NCI-H2029 (cell line): ENCODE results near the gene LENEP.

ENCODE experiments used
- DNase-seq: peaks from one replicate; lab custom pipeline; 2025; lab: John Stamatoyannopoulos, UW

LENEP gene

DNA sequence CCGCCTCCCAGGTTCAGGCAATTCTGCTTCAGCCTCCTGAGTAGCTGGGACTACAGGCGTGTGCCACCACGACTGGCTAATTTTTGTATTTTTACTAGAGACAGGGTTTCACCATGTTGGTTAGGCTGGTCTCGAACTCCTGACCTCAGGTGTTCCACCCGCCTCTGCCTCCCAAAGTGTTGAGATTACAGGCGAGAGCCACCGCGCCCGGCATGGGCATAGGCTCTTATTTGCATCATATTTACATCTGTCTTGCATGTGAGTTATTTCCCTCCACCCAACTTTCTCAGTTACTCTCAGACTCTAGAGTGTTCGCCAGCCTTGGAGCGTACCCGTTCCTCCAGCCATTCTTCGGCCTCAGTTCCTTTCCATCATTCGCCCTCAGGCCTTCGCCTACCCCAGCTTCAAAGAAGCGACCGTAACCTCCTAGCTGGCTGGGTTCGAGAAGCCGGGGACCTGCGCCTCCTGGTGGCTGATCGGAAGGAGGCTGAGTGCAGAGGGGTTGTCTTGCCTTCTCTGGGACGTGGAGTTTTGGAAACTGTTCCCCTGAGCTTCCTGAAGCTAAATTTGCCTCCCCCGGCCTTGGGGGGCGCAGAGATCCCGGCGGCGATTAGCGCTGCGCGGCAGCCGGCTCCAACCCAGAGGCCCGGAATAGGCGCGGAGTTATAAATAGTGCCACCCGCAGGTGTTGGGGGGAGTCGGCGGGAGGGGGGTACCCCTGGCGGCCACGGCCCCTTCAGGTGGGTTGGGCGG lies 5.6 kb downstream of the LENEP start:
- DNase-seq: peak; percentile 22

DNA sequence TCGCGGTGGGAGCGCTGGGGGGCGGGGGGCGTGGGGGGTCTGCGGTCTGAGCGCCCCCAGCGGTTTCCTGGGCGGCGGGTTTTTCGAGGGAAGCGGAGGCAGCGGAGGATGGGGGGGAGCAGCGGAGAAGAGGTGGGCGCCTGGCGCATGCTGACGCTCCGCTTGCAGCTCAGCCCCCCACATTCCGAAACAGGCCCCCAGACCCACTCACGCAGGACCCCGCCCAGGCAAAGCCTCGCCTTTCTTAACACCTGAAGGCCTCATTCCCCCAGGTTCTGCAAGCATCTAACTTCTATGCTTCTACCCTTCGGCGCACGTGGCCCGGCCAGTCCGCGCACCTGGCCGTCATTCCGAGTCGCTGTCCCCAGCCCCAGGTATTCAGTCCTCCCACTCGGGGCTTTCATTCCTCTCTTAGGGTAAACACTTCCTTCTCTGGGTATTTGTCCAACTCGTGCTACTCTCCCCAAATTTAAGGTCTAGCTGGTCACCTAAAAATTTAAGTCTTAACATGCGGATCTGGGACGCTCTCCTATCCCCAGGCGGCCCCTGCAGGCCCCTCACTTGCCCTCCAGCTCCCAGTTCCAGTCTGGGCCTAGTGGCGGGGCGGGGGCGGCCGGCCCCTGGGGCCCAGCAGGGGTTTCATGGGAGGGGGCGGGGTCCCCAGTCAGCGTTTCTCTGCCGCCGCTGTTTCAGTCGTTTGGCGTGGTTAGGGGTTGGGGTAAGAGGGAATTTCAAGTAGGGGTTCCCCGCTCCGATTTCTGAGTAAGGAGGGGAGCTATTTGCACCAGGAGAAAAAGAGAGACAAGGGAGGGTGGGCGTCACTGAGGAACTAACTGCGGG lies 6.4 kb downstream of the LENEP start:
- DNase-seq: peak; percentile 50

DNA sequence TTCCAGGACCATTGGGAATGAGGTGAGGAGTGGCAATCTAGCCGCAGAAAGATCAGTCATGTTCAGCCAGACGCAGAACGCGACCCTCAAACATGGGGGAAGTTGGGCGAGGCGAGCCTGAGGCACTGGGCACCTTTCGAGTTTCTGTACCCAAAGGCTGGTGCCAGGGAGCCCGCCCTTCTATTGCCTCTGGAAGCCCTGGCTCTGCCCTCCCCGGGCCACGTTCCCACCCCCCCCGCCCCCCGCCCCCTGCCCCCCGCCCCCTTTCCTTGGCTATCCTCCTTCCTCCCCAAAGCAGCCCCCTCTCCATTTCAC lies 7.0 kb downstream of the LENEP start:
- DNase-seq: no peak

DNA sequence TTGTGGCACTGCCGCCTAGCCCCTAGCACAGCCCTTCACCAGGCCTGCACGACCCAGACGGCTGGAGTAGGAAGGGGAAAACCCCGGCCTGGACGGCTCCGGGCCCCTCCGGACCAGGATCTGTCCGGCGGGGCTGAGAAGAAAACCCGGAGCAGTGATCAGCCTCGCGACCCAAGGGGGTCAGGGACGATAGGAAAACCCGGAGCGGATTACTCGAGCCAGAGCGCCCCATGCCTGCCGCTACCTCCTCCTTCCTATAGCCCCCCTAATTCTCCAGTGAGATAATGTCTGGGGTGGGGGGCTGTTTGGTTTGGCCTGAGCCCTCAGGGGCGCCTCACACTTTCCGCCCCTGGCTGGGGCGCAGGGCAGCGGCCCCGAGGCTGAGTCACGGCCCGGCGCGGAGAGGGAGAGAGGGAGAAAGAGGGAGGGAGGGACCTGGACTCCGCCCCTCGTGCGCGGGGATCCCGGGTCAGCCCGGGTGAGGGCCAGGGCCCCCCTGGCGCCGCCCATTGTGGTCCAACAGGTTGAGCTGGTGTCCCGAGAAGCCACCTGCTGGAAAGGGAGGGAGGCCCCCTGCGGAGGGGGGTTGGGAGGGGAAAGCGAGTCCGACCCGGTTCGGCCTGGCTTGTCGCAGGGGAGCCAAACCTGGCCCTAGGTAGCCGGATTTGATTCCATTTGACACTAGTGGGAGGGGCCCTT lies 7.5 kb downstream of the LENEP start:
- peak; percentile 90 for DNase-seq

DNA sequence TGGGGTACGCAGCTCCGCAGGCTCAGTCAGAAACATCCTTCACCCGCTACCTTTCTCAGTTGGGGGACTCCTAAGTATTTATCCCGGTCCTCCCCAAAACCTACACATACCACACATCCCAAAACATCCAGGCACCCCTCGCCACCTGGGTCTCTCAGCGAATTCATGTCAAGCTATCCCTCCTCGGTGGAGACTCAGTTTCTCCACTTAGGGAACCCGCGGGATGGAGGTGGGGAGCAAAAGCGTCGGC lies 8.0 kb downstream of the LENEP start:
- DNase-seq: no peak

DNA sequence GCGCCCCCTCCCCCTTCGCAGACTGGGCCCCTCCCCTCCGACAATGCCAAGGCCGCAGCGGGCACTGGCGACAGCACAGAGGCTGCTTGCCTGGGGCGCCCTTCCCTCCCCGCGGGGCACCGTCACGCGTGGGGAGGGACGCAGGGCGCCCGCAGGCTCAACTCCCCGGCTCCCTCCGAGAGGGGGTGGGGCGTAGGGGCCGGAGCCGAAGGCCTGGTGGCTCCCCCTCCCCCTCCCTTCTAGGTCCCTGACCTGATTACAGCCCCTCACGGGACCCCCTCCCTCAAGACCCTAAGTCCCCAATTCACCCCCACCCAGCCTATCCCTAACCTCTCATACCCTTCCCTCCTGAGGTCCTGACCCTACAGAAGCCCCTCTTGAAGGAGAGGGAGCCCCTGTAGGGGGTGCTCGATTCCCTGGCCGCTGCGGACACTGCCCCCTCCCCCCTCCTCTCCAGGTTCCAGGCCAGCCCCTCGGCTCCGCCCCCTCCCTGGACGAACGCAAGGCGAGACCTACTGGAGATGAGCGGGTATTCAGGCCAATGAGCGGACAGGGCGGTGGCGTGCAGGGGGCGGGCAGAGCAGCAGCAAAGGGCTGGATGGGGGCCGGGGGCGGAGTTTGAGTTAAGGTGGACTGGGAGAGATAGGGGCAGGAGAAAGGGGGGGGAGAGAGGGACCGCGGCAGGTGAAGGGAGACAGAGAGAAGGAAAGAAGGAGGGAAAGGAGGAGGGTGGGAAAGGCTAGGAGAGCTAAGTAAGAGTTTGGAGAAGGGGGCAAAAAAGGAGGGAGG lies 8.5 kb downstream of the LENEP start:
- peak; percentile 98 for DNase-seq

DNA sequence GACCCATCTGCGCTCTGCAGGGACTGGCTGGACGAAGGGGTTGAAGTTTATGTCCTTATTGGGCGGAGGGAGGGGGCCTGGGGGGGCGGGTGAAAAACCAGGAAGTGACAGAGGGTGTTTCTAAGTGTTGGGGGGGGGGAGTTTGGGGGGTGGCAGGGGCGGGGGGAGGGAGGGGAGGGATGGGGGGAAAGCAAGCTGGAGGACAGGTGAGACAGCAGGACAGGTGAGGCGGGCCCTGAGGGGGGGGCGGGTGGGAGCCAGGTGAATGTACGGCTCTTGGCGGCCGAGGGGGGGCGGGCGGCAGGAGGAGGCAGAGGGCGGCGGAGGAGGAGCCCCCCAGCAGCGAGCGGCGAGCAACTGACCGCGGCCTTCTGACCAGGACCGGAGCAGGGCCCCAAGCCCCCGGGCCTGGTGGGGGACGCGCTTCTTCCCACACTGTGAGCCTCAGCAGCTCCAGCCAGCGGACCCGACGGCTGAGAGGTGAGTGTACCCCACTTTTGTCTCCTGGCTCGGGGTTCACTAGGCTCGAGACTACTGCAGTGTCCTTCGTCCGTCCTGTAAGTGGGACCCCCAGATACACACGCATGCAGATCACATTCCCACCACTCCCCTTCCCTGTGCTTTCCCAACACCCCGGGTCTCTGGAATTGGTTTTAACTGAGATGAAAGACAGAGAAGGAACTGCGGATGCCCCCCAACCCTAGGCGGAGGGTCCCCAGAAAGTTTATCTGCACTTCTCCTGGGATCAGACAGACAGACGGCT lies 9.3 kb downstream of the LENEP start, which contains the start of gene ZBTB7B:
TSS of gene ZBTB7B (plus strand) at position 339 of the 763 bp plus-strand sequence. CDS start 11,859 bp downstream, outside the sequence.
- DNase-seq: no peak

DNA sequence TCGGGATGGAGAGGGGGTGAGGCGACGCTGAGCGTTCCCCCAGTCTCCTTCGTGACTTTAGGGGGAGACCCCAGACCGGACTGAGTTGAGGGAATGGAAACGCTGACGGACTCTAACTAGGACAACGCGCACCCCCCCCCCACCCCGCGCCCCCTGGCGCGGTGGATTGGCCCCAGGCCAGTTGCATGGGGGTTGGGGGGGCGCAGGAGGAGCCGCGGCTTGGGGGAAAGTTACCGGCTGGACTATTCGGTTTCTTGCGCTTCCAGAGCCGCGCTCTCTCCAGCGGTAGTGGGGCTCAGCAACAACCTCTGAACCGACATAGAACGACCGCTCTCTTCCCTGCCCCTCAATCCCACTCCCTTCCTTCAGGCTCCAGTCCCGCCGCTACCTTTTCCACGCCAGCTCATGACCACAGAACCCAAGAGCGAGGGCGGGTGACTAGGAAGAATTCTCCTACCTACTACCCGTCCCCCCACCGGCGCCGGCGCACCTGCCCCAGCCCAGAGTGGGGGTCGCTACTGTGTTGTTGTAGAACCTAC lies 9.9 kb downstream of the LENEP start:
- DNase-seq: no peak

DNA sequence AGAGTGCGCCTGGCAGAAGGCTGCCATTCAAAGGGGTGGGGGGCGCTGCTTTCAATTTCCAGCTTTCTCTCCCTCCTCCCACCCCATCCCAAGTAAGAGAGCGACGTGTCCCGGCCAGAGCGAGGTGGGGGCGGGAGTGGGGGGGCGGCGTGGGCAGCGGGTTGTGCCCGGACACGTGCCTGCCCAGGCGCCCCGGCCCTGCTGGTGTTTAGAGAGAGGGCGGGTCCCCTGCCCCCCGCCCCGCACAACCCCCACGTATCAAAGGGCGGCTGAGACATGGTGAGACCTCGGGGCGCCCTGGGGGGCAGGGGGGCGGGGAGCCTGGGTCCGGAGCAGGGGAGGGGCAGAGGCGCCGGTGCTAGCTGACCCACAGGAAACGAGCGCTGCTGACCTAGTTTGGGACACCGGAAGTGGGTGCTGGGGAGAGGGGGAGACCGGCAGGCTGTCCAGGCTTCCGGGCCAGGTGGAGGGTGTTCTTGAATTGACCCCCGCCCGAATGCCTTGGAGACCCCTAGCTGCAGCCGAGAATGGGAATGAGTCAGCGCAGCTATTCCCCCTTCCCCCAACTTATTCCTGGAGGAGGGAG lies 10.5 kb downstream of the LENEP start:
- DNase-seq: no peak

DNA sequence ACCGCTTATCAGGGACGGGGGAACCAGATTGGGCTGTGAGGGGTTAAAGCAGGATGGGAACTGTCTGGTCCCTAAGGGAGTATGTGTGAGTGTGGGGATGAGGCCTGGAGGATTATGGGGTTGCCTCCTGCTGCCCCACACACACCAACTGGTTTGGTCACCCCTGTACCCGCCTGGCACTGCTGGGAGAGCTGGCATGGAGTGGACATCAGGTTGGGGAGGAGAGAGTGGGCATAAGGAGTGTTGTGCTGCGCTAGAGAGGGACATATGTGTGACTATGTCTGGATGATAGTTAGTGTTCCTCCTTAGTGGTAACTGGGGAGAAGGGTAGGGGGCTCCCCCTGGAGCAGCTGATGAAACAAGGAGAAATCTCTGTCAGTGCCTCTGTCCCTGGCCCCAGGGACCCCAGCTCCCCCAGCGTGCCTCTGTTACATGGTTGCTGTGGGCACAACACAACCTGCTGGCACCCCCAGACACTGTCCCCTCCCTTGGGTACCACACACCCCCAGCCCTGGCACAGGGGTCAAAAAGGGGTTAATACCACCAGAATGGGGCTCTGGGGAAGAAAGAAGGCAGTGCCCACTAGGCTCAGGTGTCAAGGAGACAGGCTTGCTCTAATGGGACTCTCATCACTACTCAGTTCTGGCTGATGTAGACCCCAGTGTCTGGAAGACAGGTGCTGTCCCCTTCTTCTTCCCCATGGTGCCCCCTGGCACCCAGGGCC lies 11.1 kb downstream of the LENEP start:
- DNase-seq: no peak

DNA sequence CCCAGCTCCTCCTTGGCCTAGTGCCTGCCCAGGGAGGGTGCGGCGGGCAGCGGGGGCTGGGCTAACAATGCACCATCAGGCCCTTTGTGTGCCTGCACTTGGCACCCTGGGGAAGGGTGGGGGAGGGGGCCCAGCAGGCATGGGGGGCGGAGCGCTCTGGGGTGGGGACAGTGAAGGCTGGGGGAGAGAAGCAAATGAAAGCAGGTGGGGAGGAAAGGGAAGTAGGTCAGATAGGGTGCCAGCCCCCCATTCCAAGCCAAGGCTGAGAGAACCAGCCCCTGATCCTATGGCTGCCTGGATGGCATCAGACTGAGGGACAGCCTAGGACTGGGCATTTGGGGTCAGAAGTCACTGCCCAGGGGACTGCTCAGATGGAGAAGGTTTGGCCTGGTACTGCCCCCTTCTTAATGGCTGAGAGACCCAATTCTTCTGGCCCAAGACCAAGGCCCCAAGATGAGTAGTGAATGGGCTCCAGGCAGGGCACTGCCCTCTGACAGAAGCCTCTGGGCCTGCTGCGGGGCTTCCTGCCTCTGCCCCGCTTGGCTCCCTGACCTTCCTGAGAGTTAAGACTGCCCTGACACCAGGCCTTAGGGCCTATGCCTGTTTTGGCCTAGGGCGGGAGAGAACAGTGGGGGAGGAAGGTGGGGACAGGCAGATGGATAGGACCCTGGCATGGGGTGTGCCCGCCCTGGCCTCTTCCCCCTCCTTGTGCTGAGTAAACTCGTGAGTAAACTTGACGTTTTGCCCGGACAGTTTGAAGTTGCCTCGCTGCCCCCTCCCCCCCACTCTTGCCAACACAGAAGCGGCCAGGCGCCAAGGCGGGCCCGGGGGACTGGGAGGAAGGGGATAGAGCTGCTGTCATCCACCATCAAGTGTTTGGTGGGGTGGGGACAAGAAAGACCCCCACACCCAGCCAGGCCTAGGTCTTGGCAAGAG lies 12.0 kb downstream of the LENEP start:
- no peak for DNase-seq

DNA sequence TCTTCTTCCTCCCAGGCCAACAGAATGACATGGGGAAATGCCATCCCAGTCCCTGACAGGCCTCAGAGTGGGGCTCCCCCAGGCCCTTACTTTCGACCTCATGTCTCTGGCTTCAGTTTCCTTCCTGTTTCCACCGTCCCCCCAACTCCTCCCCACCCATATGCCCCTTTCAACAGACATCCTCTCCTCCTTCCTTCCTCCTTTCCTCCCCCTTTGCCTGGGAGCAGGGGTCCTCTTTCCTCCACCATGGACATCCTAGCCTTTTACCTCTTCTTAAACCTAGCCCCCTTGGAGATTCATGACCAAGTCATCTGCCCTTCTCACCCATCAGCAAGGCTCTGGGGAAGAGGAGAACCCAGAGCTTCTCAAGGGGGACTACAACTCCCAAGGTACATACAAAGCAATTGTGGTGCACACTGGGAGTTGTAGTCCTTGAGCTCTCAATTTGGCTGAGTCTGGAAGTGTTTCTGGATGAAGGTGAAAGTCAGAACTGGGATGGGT lies 13.3 kb downstream of the LENEP start:
- DNase-seq: no peak

DNA sequence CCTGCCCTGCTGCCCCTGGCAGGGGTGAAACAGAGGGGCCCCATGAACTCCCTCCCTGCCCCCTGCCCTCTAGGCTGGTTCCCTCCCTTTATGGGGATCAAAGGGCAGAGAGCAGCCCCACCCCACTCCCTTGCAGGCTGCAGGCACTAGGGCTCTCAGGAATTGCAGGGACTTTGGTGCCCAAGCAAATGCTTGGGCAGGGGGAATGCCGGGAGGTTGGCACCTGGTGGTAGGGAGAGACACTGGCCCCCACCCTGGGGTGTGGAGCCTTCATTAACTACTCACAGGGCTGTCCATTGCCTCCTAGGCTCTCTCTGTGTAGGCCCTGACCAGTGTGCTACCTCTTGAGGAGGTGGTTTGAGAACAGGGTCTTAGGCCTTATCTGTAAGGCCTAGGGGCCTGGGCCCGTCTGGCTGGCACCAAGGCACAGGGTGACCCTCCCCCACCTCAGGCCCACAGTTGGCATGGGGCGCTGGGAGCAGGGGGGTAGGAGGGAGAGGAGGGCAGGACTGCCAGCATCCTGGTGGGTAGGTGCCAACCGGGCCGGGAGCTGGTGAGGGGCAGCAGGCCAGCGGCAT lies 14.0 kb downstream of the LENEP start:
- no peak for DNase-seq

DNA sequence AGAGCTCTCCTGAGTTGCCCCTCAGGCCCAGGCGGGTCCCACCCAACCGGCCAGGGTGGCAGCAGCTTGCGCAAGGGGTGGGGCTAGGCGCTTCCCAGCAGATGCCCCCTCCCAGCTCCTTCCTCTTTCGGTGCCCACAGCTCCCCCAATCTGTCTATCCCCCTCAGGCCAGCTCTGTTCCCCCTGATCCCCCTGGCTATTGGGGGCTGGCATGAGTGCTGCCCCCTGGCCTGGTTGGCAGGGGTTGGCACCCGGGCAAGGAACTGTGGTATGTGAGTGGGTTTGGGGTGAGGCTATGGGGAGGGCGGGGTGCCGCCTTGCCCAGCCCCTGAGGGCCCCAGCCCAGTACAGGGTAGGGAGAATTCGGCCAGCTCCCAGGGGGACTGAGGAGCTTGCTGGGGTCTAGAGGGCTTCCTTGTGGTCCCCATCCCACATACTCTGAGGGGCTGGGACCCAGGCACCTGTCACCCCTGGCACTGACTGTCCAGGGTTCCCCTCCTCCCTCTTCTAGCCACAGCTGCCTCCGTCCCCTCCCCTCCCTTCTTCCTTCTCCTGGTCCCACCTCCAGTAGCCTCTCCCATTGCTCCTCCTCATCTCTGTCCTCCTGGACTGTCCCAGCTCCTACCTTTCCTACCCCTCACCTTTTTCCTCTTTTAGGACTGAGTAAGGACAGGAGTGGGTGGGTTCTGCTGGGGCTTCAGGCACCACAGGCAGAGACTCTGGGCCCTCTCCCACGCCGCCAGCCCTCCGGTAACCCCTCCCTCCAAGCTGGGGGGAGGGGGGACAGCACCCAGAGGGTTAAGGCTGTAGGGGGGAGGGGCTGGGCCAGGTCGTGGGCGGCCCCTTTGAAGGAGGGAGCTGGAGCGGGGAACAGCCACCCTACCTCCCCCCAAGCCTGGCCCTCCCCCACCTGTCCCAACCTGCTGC lies 14.9 kb downstream of the LENEP start:
- no peak for DNase-seq

DNA sequence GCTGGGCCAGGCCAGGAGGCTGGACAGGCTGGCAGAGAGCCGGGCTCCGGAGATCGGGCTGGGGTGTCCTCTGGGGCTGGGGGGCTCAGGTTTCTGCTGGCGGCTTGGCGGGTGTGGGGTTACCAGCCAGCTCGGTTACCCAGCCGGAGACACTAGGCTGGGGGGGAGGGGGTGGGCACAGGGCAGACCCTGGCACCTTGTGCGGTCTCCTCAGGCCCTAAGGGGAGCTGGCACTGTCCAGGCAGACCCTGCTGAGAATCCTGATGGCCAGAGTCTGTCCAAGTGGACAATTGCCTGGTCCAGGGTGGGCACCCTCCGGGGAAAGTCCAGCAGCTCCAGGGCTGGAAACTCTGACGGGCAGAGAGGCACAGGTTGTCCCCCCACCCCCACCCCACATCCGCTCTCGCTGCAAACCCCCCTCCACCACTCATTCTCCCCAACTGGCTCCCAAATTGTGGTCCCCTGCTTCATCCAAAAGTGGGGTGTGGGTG lies 15.9 kb downstream of the LENEP start:
- DNase-seq: no peak

DNA sequence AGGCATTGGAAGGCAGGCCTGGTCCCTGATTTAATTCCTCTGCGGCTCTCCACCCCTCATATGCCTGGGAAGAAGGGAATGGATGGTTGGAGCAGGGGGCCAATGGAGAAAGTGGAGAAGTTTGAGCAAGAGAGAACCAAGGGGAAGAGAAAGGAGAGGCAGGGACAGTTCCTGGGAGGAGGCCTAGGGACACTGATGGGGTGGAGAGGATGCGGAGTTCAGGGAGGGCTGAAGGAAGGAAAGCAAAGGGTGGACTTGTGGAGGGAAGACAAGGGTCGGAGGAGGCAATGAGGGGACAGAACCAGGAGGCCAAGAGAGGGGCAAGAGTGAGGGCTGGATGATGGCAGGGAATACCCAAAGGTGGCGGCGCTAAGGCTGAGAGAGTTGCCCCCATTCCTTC lies 16.4 kb downstream of the LENEP start:
- no peak for DNase-seq

DNA sequence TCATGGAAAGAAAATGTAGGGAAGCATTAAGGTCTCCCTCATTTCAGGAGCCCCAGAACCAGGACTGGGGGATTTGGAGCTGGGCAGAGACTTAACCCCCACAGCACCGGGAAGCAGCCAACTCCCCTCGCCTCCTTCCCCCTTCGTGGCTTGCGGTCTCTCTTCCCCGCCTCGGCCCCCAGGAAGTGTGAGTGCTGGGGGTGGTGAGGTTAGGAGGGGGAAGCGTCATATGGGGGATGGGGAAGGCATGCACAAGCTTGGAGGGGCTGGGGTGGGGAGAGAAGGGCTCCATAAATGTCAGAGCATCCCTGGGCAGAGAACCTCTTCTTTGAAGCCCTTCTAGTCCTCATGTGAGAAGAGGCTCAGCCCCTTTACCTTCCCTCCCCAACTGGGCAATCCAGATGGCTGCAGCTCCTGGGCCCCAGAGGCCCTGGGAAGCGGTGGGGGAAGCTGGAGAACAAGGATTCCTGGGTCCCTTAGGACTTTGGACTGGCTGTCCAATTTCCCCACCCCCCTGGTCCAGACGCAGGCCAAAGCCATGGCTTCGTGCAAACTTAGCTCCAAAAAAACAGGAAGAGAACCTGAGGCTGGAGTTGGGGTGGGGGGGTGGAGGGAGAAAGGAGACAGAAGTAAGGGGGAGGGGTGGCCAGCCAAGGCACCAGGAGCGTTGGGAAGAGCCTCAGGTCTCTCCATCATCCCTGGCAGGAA lies 17.0 kb downstream of the LENEP start:
- no peak for DNase-seq
